HG03159 (cell line): ENCODE results near the gene SMCO2.

Experiments
- ATAC-seq: cut with Tn5 transposase; IDR thresholded peaks from one replicate; pipeline ENCODE4 v1.9.1; 2021; ENCODE audit warnings: mild to moderate bottlenecking, moderate library complexity; ENCODE audit not compliant: unreplicated experiment

Gene SMCO2

DNA sequence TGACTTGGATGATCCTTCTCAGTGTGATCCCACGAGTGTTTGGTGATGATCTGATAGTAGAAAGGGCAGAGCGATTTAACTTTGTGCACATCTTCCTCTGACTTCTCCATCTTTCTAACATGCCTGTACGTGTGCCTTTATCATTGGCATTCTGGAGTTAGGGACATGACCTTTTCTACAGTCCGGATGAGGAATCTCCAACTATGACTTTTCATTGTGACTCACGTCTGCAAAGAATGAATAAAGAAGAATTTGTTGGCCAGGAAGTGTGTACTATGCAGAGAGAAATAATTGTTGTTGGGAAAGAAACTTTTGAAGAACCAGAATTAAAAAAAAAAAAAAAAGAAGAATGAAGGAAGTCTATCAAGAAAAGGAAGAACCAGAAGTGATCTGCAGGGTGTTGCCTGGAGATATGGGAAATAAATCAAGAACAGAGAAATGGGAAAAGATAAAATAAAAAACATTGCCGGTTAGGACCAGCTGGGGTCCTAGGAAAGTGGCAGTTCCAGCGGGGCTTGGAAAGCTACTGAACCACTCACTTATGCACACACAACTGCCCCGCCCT is 102.8 kb downstream of the SMCO2 start:
- ATAC-seq: no peak

DNA sequence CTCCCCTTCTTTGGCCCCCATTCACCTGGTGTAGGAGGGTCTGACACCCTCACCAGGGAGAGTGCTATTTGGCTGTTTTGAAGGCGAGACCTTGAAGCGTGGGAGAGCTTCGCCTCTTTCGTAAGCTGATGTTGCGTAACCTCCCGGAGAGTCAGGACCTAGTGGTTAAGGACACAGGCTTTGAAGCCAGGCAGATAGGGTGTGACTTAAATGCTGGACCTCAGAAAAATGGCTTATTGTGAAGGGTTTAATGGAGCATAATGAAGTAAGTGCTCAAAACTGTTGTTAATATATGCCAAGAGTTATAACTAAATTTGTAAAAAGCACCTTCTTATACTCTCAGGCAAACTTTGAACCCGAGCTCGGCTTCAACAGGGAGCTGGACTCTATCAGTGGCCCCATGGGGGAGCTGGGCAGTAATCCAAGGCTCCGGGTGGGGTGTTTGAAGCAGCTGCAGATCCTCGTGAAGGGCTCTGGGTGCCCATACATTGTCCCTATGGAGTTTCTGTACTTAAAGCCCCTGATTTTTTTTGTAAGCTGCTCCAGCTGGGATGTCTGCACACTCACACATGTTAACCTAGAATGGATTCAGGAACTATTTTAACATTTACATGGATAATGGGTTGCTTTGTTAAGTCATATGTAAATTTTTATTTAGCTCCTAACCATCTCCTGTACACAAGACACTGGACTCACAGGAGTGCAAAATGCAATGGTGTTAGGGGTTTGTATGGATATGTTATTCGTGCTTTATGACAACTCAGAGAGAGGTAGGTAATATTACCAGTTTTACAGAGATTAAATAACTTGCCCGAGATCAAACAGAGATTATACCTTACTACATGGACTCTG is 103.5 kb downstream of the SMCO2 start:
- no peak for ATAC-seq

DNA sequence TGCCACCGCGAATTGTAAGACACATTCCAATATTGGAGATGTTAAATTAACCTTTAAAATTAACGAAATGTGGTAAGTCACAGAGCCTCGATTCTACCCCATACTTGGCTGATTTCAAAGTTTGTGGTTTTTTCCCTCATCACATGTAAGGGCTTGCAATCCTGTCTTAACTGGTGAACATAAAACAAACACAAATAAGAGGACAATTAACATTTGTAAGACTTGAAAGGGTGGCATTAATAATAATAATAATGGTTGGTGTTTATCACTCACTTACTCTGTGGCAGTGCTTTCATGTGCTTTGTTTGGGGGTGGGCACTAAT is 104.1 kb downstream of the SMCO2 start:
- no peak for ATAC-seq

DNA sequence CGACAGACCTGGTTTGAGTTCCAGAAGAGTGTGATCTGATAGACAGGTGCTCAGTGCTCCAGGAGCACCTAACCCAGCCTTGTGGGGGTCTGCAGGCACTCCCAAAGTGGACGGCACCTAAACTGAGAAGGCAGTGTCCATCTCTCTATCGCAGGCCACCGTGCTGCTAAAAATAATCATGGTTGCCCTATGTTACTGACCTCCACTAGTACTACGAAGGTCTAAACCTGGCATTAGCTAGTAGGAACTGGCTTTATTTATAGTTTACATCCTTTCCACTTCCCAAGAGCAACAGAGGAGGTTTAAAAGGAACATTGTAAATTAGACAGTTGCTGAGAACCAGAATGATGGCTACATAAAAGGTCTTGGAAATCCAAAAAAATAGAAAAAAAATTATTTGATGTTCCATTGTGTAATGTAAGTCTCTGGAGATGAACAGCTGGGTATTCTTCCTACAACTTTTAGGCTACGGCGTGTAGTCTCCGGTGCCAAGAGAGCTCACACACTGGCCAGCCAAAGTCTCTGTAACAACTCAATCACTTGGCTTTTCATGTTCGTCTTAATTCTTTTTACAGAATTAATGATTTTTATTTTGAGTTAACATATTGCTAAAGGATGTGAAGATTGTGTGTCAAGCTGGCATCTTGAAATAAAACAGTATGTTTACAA is 104.8 kb downstream of the SMCO2 start:
- no peak for ATAC-seq
